22Rv1 (cell line): Measurements from ENCODE around the gene FDX1.

Experiments
- H3K27ac ChIP-seq: fragments of 450-650 bp; 2 replicates; pipeline ENCODE4 v1.5.1; 2017
- ZFX ChIP-seq: fragments of 450-650 bp; IDR thresholded peaks from 2 replicates; pipeline ENCODE4 v1.6.1; 2017; ENCODE audit warnings: antibody characterized with exemption, borderline replicate concordance
- TF ChIP-seq, protein P1 (sequence below): fragments of 450-650 bp; IDR thresholded peaks from 2 replicates; pipeline ENCODE4 v1.5.1; 2017; ENCODE audit warnings: mild to moderate bottlenecking

The FDX1 gene

GRCh38 chr11:110428040-110428439 is 1.7 kb upstream of the FDX1 start:
- no peak overlapping the region for H3K27ac ChIP-seq
- no peak for TF ChIP-seq ZFX
- TF ChIP-seq, protein P1, sequence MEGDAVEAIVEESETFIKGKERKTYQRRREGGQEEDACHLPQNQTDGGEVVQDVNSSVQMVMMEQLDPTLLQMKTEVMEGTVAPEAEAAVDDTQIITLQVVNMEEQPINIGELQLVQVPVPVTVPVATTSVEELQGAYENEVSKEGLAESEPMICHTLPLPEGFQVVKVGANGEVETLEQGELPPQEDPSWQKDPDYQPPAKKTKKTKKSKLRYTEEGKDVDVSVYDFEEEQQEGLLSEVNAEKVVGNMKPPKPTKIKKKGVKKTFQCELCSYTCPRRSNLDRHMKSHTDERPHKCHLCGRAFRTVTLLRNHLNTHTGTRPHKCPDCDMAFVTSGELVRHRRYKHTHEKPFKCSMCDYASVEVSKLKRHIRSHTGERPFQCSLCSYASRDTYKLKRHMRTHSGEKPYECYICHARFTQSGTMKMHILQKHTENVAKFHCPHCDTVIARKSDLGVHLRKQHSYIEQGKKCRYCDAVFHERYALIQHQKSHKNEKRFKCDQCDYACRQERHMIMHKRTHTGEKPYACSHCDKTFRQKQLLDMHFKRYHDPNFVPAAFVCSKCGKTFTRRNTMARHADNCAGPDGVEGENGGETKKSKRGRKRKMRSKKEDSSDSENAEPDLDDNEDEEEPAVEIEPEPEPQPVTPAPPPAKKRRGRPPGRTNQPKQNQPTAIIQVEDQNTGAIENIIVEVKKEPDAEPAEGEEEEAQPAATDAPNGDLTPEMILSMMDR: no peak

GRCh38 chr11:110428956-110429730 is 605 bp upstream of the FDX1 start:
- TF ChIP-seq, protein P1: no peak
- TF ChIP-seq ZFX: no peak
- H3K27ac ChIP-seq: peak overlapping the region; percentile 85

DNA sequence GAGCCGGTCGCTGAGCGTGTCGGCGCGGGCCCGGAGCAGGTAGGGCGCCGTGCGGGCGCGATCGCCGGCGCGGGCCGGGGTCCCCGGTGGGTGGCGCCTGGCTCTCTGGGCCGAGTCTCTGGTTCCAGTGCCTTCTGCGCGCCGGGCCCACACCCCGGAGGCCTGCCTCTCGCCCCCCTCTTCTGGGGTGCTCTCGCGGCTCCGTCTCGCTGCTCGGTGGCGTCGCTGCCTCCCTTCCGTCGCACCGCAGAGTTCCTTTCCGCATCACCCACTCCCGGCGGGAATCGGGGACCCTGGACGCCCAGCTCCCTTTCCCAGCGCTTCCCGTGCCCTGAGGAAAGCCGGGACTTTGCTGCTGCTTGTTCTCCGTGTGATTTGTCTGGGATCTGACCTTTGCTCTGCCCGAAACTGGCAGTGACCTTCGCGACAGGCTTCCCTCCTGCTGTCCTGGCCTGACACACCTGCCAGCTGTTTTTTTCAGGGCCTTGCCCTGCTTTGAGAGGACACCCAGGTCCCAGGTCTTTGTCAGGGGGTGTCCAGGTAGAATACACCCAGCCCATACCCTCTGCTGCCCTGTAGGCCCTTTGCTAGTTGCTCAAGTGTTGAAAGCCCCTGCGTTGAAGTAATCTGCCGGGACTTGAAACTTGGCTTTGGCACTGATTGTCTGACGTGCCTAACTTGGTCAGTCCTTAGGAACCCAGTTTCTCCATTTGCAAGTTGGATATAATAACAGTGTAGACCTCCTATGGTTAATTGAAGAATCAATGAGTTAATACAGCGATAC is 711 bp downstream of the FDX1 start:
- peak overlapping the region; percentile 85 for H3K27ac ChIP-seq
- no peak for TF ChIP-seq ZFX
- TF ChIP-seq, protein P1: peak; percentile 63

- peak overlapping the region; percentile 85 for H3K27ac ChIP-seq
- no peak for TF ChIP-seq ZFX
- TF ChIP-seq, protein P1: no peak
These were observed 1.4 kb downstream of the FDX1 start for GRCh38 chr11:110431051-110431672.

DNA sequence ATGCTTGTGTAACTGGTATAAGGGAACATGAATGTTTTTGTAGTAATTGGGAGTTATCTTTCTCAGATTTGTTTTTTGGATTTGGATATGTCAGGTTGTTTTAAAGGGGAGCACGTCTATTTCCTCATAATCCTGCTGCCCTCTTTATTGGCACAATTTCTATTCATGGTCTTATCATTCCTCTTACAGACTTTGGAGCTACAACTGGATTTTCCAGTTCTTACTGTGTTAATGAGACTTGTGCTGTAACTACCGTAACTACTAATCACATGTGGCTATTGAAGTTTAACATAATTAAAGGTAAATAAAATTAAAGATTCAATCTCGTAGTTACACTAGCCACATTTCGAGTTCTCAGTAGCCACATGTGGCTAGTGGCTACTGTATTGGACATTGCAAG is 1.9 kb downstream of the FDX1 start:
- H3K27ac ChIP-seq: peak overlapping the region; percentile 85; the same call in 1 of the 2 replicates
- TF ChIP-seq, protein P1: no peak
- no peak for TF ChIP-seq ZFX

DNA sequence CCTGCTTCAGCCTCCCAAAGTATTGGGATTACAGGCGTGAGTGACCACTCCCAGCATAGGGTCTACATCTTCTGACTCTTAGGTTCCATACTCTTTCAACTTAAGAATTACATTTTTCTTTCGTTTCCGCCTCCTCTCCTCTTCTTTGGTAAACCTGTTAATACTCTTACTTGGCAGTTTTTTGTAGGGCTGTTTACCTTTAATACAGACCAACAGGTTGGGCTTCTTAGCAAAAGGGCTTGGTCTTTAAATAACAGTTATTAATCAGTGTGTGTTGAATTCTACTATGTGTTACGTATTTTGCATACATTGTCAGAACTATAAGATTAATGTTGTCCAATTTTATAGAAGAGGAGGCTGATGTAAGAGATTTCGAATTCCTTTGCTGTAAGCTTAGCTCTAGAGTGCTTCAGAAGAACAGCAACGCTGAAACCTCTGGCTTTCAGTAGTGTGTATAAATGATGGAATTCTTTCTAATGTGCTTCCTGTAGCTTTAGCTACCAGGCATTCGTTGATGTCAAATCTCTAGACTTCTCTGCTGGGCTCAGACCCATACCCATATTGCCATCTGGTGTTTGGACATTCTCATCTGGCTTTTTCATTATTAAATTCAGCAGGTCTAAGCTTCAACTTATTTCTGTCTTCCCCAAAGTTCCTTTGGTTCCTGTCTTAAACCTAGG is 3.1 kb downstream of the FDX1 start:
- H3K27ac ChIP-seq: no peak overlapping the region
- TF ChIP-seq ZFX: no peak
